HG03571 (cell line): Measurements from ENCODE around the gene ELMO2.

Experiments used
- ATAC-seq: cut with Tn5 transposase; IDR thresholded peaks from one replicate; pipeline ENCODE4 v1.9.1; 2021; ENCODE audit not compliant: unreplicated experiment

ELMO2 gene

GRCh38 chr20:46334303-46334904 is 72.0 kb downstream of the ELMO2 start:
- ATAC-seq, result no peak

- no peak for ATAC-seq
Observed at GRCh38 chr20:46333161-46333991, 73.0 kb downstream of the ELMO2 start.

GRCh38 chr20:46332373-46333160 is 73.8 kb downstream of the ELMO2 start:
- no peak for ATAC-seq

GRCh38 chr20:46331611-46332361 is 74.6 kb downstream of the ELMO2 start:
- no peak for ATAC-seq

- ATAC-seq, result no peak
Observed at GRCh38 chr20:46330831-46331371, 75.5 kb downstream of the ELMO2 start.

GRCh38 chr20:46330072-46330763 is 76.2 kb downstream of the ELMO2 start:
- ATAC-seq, result no peak

- ATAC-seq, result no peak
Observed at GRCh38 chr20:46328200-46328882, 78.1 kb downstream of the ELMO2 start.

- no peak for ATAC-seq
Observed at GRCh38 chr20:46327557-46327956, 78.9 kb downstream of the ELMO2 start.

- ATAC-seq, result no peak
Observed at GRCh38 chr20:46325789-46326188, 80.6 kb downstream of the ELMO2 start.

GRCh38 chr20:46324960-46325703 is 81.3 kb downstream of the ELMO2 start:
- ATAC-seq, result no peak

- ATAC-seq, result no peak
Observed at GRCh38 chr20:46324379-46324778, 82.0 kb downstream of the ELMO2 start.

- ATAC-seq, result no peak
Observed at GRCh38 chr20:46323557-46323956, 82.9 kb downstream of the ELMO2 start.

- no peak for ATAC-seq
Observed at GRCh38 chr20:46322641-46323040, 83.8 kb downstream of the ELMO2 start.

GRCh38 chr20:46317685-46318177 is 88.7 kb downstream of the ELMO2 start:
- no peak for ATAC-seq

- no peak for ATAC-seq
Observed at GRCh38 chr20:46316984-46317684, 89.3 kb downstream of the ELMO2 start.
